Liver (tissue), 9 donors: Measurements from ENCODE around the gene PTGR1. TPM values are rescaled to one million over a fixed set of nuclear protein-coding genes. Genes with fewer than 3 reads are reported as not detected.

Source experiments
- DNase-seq: peaks from one replicate; pipeline ENCODE4 v3.0.0-alpha.2; 2017; ENCODE audit warnings: low spot score
- H3K27ac ChIP-seq, 2 donors: one replicate each; pipeline ENCODE4 v1.7.0; 2013; ENCODE audit warnings: inconsistent platforms in 2 of 2, low read length in 2 of 2, control low read depth in 1 of 2, low read depth in 1 of 2, mild to moderate bottlenecking in 1 of 2
- H3K27me3 ChIP-seq, 4 donors: one replicate each; pipeline versions ENCODE4 v1.6.1 to v1.7.0; 2013; ENCODE audit warnings: low read length in 3 of 4, inconsistent platforms in 1 of 4, mild to moderate bottlenecking in 1 of 4, moderate library complexity in 1 of 4; ENCODE audit not compliant: control insufficient read depth in 4 of 4, insufficient read depth in 4 of 4
- H3K36me3 ChIP-seq, 4 donors: one replicate each; pipeline versions ENCODE4 v1.6.1 to v1.7.0; 2013; ENCODE audit warnings: low read length in 3 of 4, mild to moderate bottlenecking in 3 of 4, low read depth in 1 of 4, moderate library complexity in 1 of 4; ENCODE audit not compliant: control insufficient read depth in 4 of 4, insufficient read depth in 3 of 4
- H3K4me1 ChIP-seq, 4 donors: one replicate each; pipeline versions ENCODE4 v1.6.1 to v1.7.0; 2013; ENCODE audit warnings: low read length in 3 of 4, mild to moderate bottlenecking in 3 of 4, moderate library complexity in 1 of 4; ENCODE audit not compliant: control insufficient read depth in 4 of 4, insufficient read depth in 4 of 4
- H3K4me3 ChIP-seq, 3 donors: one replicate each; pipeline versions ENCODE4 v1.6.1 to v1.7.0; 2013; ENCODE audit warnings: low read length in 3 of 3, control low read depth in 1 of 3, low read depth in 1 of 3, mild to moderate bottlenecking in 1 of 3
- H3K9ac ChIP-seq, 2 donors: one replicate each; pipeline ENCODE4 v1.7.0; 2013; ENCODE audit warnings: low read length in 2 of 2, mild to moderate bottlenecking in 2 of 2, moderate library complexity in 2 of 2, control low read depth in 1 of 2, low read depth in 1 of 2
- H3K9me3 ChIP-seq, 4 donors: one replicate each; pipeline versions ENCODE4 v1.6.1 to v1.7.0; 2013; ENCODE audit warnings: low read length in 3 of 4; ENCODE audit not compliant: control insufficient read depth in 4 of 4
- EGR1 ChIP-seq, 2 donors: IDR thresholded peaks; 2 replicates each; pipeline ENCODE4 v1.6.1; 2016 to 2018; ENCODE audit warnings: antibody characterized with exemption in 2 of 2, low read depth in 2 of 2
- FOXA1 ChIP-seq: IDR thresholded peaks from 2 replicates; pipeline ENCODE4 v1.6.1; 2016; ENCODE audit warnings: antibody characterized with exemption
- FOXA2 ChIP-seq: IDR thresholded peaks from 2 replicates; pipeline ENCODE4 v1.6.1; 2016; ENCODE audit warnings: antibody characterized with exemption
- GABPA ChIP-seq, 2 donors: IDR thresholded peaks in 1 of 2; conservative IDR thresholded peaks in 1 of 2; 2 replicates each; pipeline ENCODE4 v1.6.1; 2016; ENCODE audit warnings: antibody characterized with exemption in 2 of 2, mild to moderate bottlenecking in 1 of 2, moderate library complexity in 1 of 2
- HNF4A ChIP-seq, 2 donors: conservative IDR thresholded peaks; 2 replicates each; pipeline ENCODE4 v1.6.1; 2016; ENCODE audit warnings: antibody characterized with exemption in 2 of 2, mild to moderate bottlenecking in 2 of 2
- HNF4G ChIP-seq: IDR thresholded peaks from 2 replicates; pipeline ENCODE4 v1.6.1; 2016; ENCODE audit warnings: antibody characterized with exemption
- JUND ChIP-seq, 2 donors: IDR thresholded peaks; 2 replicates each; pipeline ENCODE4 v1.6.1; 2016; ENCODE audit warnings: antibody characterized with exemption in 2 of 2
- NR2F2 ChIP-seq: IDR thresholded peaks from 2 replicates; pipeline ENCODE4 v1.6.1; 2016; ENCODE audit warnings: antibody characterized with exemption
- RAD21 ChIP-seq, 2 donors: IDR thresholded peaks; 2 replicates each; pipeline ENCODE4 v1.6.1; 2016; ENCODE audit warnings: antibody characterized with exemption in 2 of 2, mild to moderate bottlenecking in 2 of 2
- RXRA ChIP-seq, 2 donors: IDR thresholded peaks; 2 replicates each; pipeline ENCODE4 v1.6.1; 2017 to 2018; ENCODE audit warnings: antibody characterized with exemption in 2 of 2, mild to moderate bottlenecking in 1 of 2
- SP1 ChIP-seq: IDR thresholded peaks from 2 replicates; pipeline ENCODE4 v1.6.1; 2018; ENCODE audit warnings: antibody characterized with exemption, mild to moderate bottlenecking
- TAF1 ChIP-seq: conservative IDR thresholded peaks from 2 replicates; pipeline ENCODE4 v1.6.1; 2016; ENCODE audit warnings: antibody characterized with exemption, mild to moderate bottlenecking
- YY1 ChIP-seq: IDR thresholded peaks from 2 replicates; pipeline ENCODE4 v1.6.1; 2016; ENCODE audit warnings: antibody characterized with exemption, mild to moderate bottlenecking
- WGBS: extraction: QIAGEN DNeasy Blood & Tissue Kit; methylation state at CpG from one replicate; pipeline ENCODE4 v1.1.7; 2013; 5-methylcytosine and 5-hydroxymethylcytosine counted together
- polyA plus RNA-seq, 2 donors: library from polyadenylated mRNA; stranded (reverse) in 1 of 2; unstranded in 1 of 2; fragments of 200-250 nt in 1 of 2; fragments of >200 nt in 1 of 2; fragmentation: Nextera tagmentation in 1 of 2; extraction: Ambion mirVana in 1 of 2; gene quantifications; one replicate each; pipeline versions ENCODE4 v1.2.1 to v1.2.3, GENCODE V29; 2013 to 2015
- total RNA-seq, 2 donors: library from RNA; depleted of rRNA; stranded (reverse); fragments of >200 nt; gene quantifications; one replicate each; pipeline ENCODE4 v1.2.3, GENCODE V29; 2014
- TF ChIP-seq, protein P1 (sequence below): fragments of 150-350 bp; IDR thresholded peaks from 2 replicates; pipeline ENCODE4 v1.5.1; 2017; ENCODE audit warnings: improper control_type of control experiment, low read depth, low read length; ENCODE audit not compliant: missing input control
- TF ChIP-seq, protein P2 (sequence below): IDR thresholded peaks from 2 replicates; pipeline ENCODE4 v1.6.1; 2016; ENCODE audit warnings: antibody characterized with exemption
- TF ChIP-seq, protein P3 (sequence below): IDR thresholded peaks from 2 replicates; pipeline ENCODE4 v1.6.1; 2016; ENCODE audit warnings: antibody characterized with exemption
- TF ChIP-seq, protein P4 (sequence below): IDR thresholded peaks from 2 replicates; pipeline ENCODE4 v1.6.1; 2016; ENCODE audit warnings: antibody characterized with exemption
- TF ChIP-seq, protein P5 (sequence below): IDR thresholded peaks from 2 replicates; pipeline ENCODE4 v1.6.1; 2016; ENCODE audit warnings: antibody characterized with exemption, mild to moderate bottlenecking
- donor health status: healthy.
- donor health status: healthy.
- donor health status: healthy.
- donor health status: healthy.
- donor health status: healthy.

PTGR1 gene
- total and polyA plus RNA-seq, 4 donors = 53.1 to 784 (median 471) TPM

DNA sequence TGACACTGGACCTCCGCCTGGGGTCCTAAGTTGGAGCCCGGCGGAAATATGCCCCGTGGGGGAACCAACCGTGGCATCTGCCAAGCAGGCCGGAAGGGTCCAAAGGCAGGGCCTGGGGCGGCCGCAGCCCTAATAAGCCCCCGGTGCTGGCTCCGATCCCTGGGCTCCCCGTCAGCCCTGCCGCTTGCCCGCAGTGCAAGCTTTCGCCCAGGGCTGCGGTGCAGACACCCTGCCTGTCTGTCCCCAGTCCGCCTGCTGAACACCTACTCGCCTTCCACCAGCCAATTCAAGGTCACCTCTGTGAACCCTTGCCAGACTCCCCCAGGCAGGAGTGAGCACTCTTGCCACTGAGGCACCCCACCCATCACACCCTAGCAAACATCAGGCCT lies 502 bp upstream of the PTGR1 start:
- peak overlapping the region; percentile 95 to 96 for H3K27ac ChIP-seq
- peak overlapping the region; percentile 84 to 95 (median 94) for H3K4me3 ChIP-seq
- H3K4me1 ChIP-seq = peaks cover 11 to 66% (median 51%) of the 10 kb centered on the region in 4 donors
- peak overlapping the region; percentile 69 to 78 for H3K9ac ChIP-seq
- peaks cover 0 to 16% (median 10%) of the 10 kb centered on the region in 4 donors for H3K36me3 ChIP-seq
- no peaks in the 10 kb centered on the region for H3K27me3 ChIP-seq
- no peak for TF ChIP-seq NR2F2
- TF ChIP-seq, protein P1, sequence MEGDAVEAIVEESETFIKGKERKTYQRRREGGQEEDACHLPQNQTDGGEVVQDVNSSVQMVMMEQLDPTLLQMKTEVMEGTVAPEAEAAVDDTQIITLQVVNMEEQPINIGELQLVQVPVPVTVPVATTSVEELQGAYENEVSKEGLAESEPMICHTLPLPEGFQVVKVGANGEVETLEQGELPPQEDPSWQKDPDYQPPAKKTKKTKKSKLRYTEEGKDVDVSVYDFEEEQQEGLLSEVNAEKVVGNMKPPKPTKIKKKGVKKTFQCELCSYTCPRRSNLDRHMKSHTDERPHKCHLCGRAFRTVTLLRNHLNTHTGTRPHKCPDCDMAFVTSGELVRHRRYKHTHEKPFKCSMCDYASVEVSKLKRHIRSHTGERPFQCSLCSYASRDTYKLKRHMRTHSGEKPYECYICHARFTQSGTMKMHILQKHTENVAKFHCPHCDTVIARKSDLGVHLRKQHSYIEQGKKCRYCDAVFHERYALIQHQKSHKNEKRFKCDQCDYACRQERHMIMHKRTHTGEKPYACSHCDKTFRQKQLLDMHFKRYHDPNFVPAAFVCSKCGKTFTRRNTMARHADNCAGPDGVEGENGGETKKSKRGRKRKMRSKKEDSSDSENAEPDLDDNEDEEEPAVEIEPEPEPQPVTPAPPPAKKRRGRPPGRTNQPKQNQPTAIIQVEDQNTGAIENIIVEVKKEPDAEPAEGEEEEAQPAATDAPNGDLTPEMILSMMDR = no peak
- no peak for TF ChIP-seq HNF4A (conservative IDR thresholded peaks at IDR 0.05)
- TF ChIP-seq FOXA1 = no peak
- no peak for TF ChIP-seq EGR1 (IDR thresholded peaks at IDR 0.05; ENCODE audit: low read depth in 2 of 2)
- TF ChIP-seq, protein P2, sequence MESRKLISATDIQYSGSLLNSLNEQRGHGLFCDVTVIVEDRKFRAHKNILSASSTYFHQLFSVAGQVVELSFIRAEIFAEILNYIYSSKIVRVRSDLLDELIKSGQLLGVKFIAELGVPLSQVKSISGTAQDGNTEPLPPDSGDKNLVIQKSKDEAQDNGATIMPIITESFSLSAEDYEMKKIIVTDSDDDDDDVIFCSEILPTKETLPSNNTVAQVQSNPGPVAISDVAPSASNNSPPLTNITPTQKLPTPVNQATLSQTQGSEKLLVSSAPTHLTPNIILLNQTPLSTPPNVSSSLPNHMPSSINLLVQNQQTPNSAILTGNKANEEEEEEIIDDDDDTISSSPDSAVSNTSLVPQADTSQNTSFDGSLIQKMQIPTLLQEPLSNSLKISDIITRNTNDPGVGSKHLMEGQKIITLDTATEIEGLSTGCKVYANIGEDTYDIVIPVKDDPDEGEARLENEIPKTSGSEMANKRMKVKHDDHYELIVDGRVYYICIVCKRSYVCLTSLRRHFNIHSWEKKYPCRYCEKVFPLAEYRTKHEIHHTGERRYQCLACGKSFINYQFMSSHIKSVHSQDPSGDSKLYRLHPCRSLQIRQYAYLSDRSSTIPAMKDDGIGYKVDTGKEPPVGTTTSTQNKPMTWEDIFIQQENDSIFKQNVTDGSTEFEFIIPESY = no peak
- TF ChIP-seq YY1 = no peak
- TF ChIP-seq SP1 = no peak
- TF ChIP-seq, protein P3, sequence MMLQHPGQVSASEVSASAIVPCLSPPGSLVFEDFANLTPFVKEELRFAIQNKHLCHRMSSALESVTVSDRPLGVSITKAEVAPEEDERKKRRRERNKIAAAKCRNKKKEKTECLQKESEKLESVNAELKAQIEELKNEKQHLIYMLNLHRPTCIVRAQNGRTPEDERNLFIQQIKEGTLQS = no peak
- TF ChIP-seq, protein P4, sequence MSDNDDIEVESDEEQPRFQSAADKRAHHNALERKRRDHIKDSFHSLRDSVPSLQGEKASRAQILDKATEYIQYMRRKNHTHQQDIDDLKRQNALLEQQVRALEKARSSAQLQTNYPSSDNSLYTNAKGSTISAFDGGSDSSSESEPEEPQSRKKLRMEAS = no peak
- no peak for TF ChIP-seq JUND (IDR thresholded peaks at IDR 0.05)
- TF ChIP-seq HNF4G = no peak
- TF ChIP-seq FOXA2 = no peak
- no peak for TF ChIP-seq TAF1
- TF ChIP-seq RXRA (IDR thresholded peaks at IDR 0.05) = no peak
- TF ChIP-seq, protein P5, sequence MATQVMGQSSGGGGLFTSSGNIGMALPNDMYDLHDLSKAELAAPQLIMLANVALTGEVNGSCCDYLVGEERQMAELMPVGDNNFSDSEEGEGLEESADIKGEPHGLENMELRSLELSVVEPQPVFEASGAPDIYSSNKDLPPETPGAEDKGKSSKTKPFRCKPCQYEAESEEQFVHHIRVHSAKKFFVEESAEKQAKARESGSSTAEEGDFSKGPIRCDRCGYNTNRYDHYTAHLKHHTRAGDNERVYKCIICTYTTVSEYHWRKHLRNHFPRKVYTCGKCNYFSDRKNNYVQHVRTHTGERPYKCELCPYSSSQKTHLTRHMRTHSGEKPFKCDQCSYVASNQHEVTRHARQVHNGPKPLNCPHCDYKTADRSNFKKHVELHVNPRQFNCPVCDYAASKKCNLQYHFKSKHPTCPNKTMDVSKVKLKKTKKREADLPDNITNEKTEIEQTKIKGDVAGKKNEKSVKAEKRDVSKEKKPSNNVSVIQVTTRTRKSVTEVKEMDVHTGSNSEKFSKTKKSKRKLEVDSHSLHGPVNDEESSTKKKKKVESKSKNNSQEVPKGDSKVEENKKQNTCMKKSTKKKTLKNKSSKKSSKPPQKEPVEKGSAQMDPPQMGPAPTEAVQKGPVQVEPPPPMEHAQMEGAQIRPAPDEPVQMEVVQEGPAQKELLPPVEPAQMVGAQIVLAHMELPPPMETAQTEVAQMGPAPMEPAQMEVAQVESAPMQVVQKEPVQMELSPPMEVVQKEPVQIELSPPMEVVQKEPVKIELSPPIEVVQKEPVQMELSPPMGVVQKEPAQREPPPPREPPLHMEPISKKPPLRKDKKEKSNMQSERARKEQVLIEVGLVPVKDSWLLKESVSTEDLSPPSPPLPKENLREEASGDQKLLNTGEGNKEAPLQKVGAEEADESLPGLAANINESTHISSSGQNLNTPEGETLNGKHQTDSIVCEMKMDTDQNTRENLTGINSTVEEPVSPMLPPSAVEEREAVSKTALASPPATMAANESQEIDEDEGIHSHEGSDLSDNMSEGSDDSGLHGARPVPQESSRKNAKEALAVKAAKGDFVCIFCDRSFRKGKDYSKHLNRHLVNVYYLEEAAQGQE = no peak
- TF ChIP-seq GABPA (IDR thresholded peaks at IDR 0.05 in 1 of 2, conservative IDR thresholded peaks at IDR 0.05 in 1 of 2) = no peak
- TF ChIP-seq RAD21 (IDR thresholded peaks at IDR 0.05) = no peak
- no peak for DNase-seq
- no peaks in the 10 kb centered on the region for H3K9me3 ChIP-seq
- WGBS = 15% methylated on average over 17 of the region's 17 CpGs
